Stimulated activated CD4-positive, alpha-beta T cell treated with anti-CD3 and anti-CD28 coated beads, Interleukin-12 subunit alpha, Interleukin-12 subunit beta, amount 100 ng/mL, for 4 hours (primary cell): ENCODE results near the gene ANO4.
"Not testable (repeated sequence)": the region's sequence is repeated elsewhere in the genome, so short reads cannot be mapped to it uniquely, and the experiment has no call there.

Experiments
- DNase-seq: peaks from one replicate; pipeline ENCODE4 v3.0.0-alpha.2; 2020

The ANO4 gene

GRCh38 chr12:101111441-101111840 is 316.9 kb downstream of the ANO4 start:
- no peak for DNase-seq

DNA sequence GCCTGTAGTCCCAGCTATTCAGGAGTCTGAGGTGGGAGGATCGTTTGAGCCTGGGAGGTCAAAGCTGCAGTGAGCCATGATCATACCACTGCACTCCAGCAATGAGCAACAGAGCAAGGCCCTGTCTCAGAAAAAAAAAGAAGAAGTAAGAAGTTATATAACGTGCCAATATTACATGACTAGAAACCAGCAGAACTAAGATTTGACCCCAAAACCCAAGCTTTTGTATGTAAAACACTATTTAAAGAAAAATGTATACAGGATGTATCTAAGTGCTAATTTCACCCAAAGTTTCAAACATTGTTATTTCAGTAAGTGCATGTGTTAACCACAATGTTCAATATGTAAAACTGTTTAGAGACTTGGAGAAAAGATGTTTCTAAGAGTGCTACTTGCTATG is 320.8 kb downstream of the ANO4 start:
- no peak for DNase-seq

DNA sequence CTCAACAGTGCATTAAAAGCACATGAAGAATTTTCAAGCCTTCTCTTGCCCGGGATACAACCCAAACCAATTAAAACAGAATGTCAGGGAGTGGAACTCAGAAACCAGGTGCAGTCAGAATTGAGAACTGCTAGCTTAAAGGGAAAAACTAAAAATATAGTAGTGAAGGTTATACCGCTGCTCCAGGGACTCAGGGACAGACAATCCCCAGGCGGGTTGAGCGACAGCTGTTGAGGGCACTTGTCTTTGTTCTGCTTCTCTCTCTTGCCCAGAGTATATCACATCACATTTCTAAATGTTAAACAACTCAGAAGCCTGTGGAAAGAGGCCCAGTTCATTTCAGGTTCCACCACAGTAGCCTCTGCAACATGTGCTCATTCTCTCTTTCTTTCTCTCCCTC is 322.3 kb downstream of the ANO4 start:
- no peak for DNase-seq

- DNase-seq, result no peak
Observed at GRCh38 chr12:101117842-101118241, 323.3 kb downstream of the ANO4 start.

GRCh38 chr12:101127521-101128219 is 333.1 kb downstream of the ANO4 start:
- DNase-seq, result no peak

- not testable (repeated sequence) for DNase-seq
Observed at GRCh38 chr12:101145777-101146431, 351.3 kb downstream of the ANO4 start.

- no peak for DNase-seq
Observed at GRCh38 chr12:101165319-101165718, 370.7 kb downstream of the ANO4 start.

DNA sequence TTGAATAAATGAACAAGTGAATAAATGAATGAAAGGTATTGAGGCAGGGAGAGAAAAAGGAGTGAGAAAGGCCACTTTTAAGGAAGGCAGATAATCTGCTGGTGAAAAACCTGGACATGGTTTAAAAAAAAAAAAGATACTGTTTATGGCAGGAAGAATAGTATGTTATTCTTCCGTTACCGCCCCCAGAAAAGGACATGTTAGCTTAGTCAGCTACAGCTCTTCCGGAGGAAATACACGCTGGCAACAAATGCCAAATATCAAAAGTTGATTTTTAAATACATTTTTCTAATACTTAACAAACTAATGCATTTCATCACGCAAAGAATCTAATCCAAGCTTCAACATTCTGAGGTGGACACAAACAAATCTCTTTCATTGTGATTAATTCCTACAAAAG is 372.3 kb downstream of the ANO4 start:
- DNase-seq, result no peak

- no peak for DNase-seq
Observed at GRCh38 chr12:101168001-101168400, 373.4 kb downstream of the ANO4 start.

- DNase-seq, result no peak
Observed at GRCh38 chr12:101172316-101172715, 377.7 kb downstream of the ANO4 start.

GRCh38 chr12:101173197-101173749 is 378.7 kb downstream of the ANO4 start:
- DNase-seq, result no peak

DNA sequence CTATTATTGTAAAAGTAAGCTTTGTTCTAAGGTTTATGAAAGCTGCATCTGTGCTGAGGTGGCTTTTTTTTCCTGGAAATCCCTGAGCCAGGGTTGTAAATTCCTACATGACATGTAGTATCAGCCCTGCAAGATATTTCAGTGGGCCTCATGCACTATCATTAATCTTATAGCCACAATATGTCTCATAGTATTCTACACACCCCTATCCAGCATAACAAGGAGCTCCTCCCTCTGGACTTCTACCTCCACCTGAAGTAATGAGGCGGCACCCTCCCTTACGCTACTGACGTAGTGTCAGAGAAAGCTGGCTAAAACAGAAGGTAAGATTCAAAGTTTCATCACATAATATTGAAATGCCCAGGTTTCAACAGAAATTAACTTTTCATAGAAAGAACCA is 380.0 kb downstream of the ANO4 start:
- no peak for DNase-seq
